NCI-H446 treated with DMSO at 0.1 percent for 48 hours (cell line): ENCODE results near the gene RCSD1.
"Not testable (repeated sequence)": the region's sequence is repeated elsewhere in the genome, so short reads cannot be mapped to it uniquely, and the experiment has no call there.

Source experiments
- DNase-seq: peaks from one replicate; lab custom pipeline; 2025; lab: John Stamatoyannopoulos, UW

Gene RCSD1

DNA sequence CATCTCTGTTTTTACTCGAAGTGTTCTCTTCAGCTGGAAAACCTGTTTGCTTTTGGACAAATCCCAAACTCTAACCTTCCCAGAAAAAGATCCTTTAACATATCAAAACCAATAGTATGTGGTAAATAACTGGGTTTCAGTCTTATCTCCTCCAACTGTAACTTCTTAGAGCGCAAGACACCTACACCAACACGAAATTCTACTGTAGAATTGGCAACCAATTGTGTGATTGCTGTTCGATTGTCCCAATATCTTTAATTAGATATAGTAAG is 85.9 kb downstream of the RCSD1 start:
- no peak for DNase-seq

DNA sequence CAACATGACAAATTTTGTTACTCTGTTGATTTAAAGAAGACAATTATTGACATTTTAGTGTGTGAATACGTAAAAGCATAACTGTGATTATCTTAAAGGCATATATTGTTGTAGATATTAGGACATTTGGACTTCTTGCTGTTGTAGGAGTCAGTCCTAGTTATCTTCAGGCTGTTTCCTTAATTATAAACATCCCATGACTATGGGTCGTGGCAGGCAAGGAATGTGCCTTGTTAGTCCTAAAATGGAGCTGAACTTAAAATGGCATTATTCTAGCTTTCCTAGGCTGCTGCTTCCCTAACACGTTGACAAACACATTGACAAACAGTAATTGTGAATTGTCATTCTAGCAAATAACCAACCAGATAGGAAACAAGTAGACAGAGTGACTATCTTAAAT is 87.3 kb downstream of the RCSD1 start:
- DNase-seq = no peak

DNA sequence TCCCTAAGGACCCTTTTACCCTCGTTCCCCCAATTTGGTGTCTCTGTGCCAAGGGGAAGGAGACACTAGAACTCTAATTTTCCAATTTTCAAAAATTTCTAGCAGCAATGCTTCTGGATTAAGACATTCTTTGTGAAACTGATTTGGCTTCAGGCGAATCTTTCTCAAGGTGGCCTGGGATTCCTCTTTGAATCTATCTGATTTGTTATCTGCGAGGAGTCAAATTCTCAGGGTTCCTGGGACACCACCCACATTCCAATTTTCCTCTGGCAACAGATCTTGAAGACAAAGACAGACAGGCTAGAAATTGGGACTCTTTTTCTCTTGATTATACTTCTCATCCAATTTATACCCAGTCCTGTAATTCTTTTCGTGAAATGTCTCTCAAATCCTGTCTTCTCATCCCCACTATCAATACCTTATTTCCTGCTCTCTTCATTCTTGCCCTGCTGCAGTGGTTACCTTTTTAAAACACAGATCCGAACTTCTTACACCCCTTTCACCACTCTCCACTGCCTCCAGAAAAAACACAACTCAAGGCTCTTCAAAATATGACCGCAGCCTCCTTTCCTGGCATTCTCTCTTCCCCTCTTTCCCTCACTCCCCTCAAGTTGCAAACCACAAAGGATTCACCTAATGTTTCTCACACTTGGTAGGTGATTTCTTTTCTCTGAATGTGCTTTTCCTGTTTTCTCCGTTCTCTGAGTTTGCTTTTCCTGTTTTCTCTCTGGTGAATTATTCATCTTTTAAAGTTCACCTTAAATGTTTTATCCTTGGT is 89.1 kb downstream of the RCSD1 start:
- DNase-seq = no peak

DNA sequence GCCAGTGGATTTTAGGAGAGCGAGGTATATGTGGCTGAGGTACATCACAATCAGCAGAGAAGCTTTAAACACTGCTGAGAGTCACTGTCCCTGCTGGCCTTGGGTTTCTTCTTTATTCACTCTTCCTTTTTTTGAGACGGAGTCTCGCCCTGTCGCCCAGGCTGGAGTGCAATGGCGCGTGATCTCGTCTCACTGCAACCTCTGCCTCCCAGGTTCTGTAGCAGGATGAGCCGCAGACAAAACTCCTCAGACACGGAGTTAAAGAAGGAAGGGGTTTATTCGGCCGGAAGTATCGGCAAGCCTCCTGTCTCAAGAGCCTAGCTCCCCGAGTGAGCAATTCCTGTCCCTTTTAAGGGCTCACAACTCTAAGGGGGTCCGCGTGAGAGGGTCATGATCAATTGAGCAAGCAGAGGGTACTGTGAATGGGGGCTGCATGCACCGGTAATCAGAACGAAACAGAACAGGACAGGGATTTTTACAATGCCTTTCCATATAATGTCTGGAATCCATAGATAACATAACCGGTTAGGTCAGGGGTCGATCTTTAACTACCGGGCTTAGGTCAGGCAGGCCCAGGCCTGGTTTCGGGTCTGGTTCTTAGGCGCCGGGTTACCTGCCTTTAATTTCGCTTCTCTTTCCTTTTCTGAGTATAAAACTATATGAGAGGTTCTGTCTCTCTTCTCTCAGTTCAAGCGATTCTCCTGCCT is 89.8 kb downstream of the RCSD1 start:
- not testable (repeated sequence) for DNase-seq

DNA sequence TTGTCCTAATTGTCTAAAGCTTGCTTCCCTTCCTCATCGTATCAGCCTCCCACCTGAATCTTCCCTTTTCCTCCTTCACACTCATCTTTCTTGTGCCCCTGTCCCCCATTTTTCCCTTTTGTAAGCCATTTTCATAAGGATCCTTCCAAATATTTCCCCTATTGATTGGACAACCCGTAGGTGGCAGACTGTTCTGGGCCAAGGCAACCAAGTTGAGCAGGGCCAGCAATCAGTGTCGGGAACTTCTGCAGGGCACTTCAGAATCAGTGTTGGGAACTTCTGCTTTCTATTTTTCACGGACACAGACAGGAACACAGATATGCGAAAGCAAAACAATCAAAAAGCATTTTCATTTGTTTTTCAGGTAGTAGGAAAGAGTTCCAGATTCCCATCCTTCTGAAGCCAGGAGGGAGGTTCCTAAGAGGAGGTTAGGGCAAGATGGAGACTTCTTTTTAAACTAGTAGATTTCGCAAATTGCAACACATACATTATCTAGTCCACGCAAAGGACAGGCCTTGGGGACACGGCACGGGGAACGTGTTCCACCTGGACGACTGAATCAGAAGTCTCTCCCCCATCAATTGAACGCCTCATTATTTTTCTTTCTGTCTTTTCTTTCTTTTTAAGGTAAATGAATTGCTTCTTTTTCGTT is 91.1 kb downstream of the RCSD1 start:
- DNase-seq = peak; percentile 13

DNA sequence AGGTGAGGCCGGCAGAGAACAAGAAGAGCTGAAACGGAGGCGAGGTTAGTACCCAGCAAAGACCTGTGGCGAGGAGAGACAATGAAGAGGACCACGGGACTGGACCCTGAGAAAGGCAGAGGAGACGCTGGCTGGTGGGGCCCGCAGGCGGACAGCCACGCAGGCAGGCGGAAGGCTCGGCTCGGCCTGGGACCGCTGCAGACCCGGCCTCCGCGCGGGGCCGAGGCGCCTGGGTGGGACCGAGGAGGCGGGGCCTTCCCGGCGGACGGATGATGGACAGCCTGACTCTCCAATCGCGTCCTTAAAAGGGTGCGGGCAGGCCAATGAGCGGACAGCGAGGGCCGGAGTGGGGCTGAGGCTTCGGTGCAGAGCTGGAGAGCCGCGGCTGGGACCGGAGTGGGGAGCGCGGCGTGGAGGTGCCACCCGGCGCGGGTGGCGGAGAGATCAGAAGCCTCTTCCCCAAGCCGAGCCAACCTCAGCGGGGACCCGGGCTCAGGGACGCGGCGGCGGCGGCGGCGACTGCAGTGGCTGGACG is 91.7 kb downstream of the RCSD1 start, which contains the start of gene MPZL1:
TSS of gene MPZL1 (plus strand) at position 366 of the 535 bp plus-strand sequence. CDS start 170 bp downstream, outside the sequence.
- peak; percentile 79 for DNase-seq

DNA sequence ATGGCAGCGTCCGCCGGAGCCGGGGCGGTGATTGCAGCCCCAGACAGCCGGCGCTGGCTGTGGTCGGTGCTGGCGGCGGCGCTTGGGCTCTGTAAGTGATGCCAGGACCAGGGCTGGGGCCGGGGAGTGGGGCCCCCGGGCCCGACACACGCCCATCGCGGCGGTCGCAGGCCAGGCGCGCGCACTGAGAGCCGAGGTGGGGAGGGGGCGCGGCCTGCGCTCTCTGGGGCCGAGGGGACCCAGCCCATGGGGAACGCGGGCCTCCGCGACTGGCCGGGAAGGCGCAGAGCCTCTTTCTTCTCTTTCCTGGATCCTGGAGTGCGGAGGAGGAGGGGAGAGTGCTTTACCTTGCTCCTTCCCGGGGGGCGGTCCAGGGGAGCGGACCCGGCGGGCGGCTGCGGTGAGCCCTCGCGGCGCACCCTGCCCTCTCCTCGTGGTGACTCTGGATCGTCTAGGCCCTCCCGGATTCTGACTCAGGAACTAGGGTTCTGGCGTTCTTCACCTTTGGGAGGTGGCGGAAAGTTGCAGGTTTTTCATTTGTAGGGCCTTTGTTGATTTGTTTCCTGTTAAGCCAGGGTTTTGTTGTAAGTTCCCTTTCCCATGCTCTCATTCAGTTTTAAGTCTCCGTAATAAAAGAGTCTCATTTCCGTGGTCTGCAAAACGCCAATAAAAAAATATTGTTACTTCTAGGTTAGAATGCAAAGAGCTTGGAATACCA is 92.3 kb downstream of the RCSD1 start:
- no peak for DNase-seq

DNA sequence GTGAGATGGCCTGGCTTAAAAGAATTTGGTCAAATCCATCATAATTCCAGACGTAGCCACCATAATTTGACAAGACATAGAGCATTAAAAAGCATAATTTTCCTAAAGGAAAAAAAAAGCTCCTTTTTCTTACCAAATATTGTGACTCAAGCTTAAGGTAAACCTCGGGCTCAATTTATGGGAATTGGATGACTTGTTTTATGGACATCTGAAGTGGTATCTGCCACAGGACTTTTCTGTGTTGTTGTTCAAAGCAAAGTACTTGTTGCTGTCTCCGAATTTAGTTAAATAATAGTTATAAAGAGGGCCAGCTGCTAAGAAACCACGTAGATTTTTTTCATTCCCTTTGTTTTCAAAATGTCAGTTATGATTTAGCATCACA is 92.8 kb downstream of the RCSD1 start:
- DNase-seq = no peak

DNA sequence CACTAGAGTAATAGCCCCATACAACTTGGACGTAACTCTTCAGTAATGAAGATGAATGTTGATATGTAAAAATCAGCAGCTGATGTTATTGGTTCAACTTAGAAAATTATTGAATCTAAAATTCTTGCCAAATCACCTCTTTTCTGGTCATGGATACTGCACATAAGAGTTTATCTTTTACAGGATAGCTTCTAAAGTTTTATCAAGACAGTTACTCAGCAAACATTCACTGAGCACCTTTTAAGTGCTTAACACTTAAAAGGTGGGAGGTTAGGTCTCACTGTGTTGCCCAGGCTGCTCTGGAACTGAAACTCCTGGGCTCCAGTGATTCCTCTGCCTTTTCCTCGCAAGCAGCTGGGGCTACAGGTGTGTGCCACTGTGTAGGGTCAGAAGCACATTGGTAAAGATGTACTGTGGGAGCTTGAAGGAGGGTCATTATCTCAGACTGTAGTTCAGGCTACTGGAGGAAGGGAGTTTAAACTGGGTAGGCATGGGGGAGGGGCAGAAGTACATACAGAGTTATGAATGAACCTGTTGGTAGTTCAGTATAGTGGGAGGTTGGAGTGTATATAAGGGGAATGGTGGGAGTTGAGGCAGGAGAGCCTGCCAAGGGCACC is 93.8 kb downstream of the RCSD1 start:
- no peak for DNase-seq

DNA sequence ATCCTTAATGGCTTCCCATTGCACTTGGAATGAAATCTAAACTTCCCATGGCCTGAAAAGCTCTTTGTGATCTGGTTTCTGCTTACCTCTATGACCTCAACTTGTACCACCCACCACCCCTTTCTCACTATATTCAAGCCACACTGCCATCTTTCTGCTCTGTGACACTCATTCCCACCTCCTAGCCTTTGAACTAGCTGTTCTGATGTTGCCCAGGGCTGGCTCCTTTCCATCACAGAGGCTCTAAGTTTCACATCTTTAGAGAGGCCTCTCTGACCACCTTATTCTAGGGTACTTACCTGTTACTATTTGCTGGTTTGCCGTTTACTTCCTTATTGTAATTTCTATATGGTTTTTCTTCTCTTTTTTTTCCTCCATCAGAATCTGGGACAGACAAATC is 96.0 kb downstream of the RCSD1 start:
- DNase-seq = no peak

DNA sequence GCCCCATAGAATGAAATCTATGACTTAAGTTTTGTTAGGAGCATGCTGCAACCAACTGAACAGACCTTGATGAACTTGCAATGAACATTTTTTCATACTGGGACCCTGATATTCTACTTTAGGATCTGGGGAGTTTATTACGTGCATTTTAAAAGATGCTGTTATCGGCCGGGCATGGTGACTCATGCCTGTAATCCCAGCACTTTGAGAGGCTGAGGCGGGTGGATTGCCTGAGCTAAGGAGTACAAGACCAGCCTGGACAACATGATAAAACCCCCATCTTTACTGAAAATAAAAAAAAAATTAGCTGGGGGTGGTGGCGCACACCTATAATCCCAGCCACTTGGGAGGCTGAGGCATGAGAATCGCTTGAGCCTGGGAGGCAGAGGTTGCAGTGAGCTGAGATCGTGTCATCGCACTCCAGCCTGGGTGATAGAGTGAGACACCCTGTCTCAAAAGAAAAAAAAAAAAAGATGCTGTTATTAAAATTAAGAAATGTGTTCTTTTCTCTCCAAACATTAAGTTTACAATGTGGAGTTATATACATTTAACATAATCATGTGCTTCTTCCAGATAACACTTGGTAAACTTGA is 98.9 kb downstream of the RCSD1 start:
- no peak for DNase-seq

DNA sequence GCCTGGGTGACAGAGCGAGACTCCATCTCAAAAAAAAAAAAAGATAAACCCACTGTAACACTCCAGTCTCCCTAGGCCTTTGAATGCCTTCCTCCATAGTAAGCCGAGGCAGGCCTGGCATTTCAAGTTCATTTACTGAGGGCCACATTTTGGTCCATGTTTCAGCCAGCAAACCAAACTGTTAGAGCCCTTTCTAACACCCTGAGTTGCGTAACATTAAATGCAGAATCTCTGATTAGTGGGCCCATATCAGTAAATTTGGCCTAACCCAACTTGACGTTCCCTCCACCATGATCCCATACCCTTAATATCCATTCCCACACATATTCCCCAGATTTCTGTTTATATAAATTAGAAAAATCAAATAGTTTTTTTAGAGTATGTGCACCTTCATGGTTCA is 104.2 kb downstream of the RCSD1 start:
- DNase-seq = no peak

DNA sequence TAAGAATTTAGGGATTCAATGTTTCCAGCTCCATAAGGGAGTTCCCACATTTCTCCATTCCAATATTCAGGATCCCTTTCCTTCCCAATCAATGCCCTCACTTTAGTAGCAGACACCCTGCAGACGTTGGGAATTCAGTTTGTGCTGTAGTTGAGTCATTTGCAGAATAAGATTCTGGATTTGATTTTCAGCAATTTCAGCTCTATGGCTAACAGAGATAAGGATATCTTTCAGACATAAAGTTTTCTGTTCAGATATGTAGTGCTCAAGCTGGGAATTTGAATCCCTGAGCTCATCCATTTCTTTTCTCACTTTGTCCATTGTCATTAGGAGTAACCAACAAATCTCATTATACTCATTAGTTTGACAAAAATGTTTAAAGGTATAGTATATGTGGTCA is 104.8 kb downstream of the RCSD1 start:
- DNase-seq = no peak

DNA sequence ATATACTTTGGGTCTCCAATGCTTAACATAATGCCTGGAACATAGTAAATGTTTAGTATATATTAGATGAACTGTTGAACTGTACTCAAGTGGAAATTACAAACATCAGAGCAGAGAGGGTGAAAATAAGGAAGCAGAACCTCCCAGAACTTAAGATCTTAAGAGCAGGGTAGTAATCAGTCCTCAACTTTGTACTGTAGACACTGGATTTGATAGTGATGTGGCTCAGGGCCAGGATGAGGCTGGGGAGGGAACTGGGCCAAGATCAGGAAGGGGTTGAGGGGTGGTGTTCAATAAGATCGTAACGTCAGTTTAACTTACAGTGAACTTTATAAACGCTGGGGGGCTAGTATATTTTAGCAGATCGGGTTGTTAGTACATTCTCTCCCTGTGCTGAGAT is 107.1 kb downstream of the RCSD1 start:
- DNase-seq = no peak

DNA sequence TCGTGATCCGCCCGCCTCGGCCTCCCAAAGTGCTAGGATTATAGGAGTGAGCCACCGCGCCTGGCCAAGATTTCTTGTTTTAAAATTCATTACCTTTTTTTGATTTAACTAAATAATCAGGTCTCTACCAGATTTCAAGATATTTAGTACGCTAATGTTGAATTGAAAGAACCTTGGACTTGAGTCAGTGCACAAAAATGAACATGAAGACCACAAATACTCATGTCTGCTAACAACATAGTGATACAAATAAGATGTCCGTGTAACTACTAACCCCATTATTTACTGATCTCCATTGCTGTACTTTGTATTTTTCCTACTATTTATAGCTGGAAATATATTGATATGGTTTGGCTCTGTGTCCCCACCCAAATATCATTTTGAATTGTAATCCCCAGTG is 108.1 kb downstream of the RCSD1 start:
- DNase-seq = no peak

DNA sequence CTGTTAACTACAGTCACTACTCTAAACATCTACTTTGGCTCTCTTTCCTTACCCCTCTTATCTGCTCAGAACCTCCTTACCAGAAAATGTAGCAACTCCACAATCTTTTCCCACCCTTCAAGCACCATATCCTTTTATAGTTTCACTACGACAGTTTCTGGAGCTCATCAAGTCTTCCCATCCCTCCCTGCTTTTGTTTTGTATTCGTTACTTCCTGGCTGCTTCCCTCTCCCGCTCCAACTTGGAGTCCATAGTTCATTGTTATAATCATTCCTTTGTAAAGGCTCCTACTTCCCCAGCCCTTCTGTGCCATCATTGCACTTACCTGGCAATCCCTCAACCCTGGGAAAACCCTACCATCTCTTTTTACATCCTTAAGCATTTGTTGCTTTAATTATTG is 109.7 kb downstream of the RCSD1 start:
- DNase-seq = no peak

DNA sequence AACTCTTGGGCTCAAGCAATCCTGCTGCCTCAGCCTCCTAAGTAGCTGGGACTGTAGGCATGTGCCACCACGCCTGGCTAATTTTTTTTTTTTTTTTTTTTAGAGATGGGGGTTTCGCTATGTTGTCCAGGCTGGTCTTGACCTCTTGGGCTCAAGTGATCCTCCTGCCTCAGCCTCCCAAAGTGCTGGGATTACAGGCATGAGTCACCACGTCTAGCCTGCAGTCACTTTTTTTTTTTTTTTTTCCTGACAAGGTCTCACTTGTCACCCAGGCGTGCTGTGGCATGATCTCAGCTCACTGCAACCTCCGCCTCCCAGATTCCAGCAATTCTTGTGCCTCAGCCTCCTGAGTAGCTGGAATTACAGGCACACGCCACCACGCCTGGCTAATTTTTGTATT is 111.1 kb downstream of the RCSD1 start:
- DNase-seq = not testable (repeated sequence)

DNA sequence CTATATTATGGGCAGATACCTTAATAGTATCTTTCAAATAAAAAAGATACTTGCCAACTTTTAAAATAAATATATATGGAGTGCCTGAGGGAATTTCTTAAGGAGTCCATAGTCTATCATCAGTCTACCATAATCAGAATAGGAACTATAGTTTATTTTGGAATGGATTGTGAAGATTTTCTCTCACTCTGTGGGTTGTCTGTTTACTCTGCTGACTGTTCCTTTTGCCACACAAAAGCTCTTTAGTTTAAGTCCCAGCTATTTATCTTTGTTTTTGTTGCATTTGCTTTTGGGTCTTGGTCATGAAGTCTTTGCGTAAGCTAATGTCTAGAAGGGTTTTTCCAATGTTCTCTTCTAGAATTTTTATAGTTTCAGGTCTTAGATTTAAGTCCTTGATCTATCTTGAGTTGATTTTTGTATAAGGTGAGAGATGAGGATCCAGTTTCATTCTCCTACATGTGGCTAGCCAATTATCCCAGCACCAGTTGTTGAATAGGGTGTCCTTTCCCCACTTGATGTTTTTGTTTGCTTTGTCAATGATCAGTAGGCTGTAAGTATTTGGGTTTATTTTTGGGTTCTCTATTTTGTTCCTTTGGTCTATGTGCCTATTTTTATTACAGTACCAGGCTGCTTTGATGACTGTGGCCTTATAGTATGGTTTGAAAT is 112.5 kb downstream of the RCSD1 start:
- not testable (repeated sequence) for DNase-seq

DNA sequence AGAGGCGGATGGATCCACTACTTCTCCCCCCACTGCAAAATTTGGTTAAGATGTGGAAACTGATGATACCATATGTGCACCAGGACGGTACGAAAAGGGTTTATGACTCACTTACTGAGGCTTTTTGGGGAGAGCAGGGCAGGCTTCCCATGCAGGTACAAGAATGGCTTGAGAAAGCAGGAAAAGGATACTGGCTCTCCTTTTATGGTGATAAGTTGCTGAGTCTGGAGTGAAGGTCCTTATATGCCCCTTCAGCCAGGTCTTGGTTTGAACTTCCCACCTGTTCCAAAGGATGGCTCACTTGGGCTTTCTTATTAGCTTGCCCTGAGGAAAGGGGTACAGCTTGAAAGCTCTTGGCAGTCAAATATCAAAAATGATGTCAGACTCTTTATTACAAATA is 114.9 kb downstream of the RCSD1 start:
- DNase-seq = no peak

DNA sequence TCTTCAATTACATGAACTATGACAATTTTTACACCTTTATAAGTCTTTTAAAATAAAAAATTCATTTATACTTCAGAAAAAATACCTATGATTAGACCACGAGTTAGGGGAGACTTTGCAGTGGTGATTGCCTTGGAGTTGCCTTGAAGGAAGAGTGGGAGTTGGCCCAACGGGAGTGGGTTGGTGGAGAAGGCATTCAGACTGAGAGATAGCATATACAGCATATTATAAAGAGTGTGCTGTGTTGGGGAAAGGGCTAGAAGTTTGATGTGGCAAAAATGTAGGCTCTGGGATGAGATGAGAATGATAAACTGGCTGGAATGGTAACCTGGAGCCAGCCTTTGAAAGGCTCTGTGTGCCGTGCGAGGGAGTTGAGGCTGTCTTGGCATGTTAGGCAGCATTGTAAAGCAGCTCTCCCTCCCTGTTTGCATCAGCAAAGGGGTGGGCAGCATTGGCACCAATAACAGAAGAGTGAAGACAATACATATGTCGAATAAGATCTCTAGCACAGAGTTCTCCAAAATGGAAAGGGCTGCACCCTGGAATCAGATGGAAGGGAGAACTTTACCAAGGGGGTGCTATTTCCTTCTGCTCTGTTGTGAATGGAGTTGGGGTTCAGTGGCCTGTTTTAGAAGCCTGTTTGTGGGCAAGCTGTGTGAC is 116.1 kb downstream of the RCSD1 start:
- DNase-seq = no peak
